PC-9 (cell line): ENCODE results near the gene NFATC4. TPM values are rescaled to one million over a fixed set of nuclear protein-coding genes. Genes with fewer than 3 reads are reported as not detected.

Experiments used
- BruUV-seq: library from RNA; stranded (reverse); fragments of 400-500 nt; replicated peaks from 2 replicates; lab custom pipeline; 2021; lab: Mats Ljungman, UMichigan
- CTCF ChIA-PET: fragments of 300-600 bp; sonication (Branson Sonifier 250); formaldehyde crosslinking; loops from one replicate; lab custom pipeline; 2022; ENCODE audit warnings: antibody characterized with exemption; lab: Charles Lee
- POLR2A ChIA-PET: fragments of 300-600 bp; sonication (Branson Sonifier 250); formaldehyde crosslinking; loops from one replicate; lab custom pipeline; 2022; ENCODE audit warnings: antibody characterized with exemption; ENCODE audit not compliant: unreplicated experiment; lab: Charles Lee
- DNase-seq, 2 experiments: peaks; one replicate each; pipeline versions ENCODE4 v3.0.0 to v3.0.0-alpha.2; 2015 to 2022; ENCODE audit warnings: mixed read lengths in 1 of 2
- H2AFZ ChIP-seq: fragments of 200-600 bp; sonication (generic); 2 replicates; pipeline ENCODE4 v1.8.1; 2017; ENCODE audit warnings: antibody characterized with exemption
- H3F3A ChIP-seq: fragments of 200-600 bp; sonication (generic); 2 replicates; pipeline ENCODE4 v1.8.1; 2017; ENCODE audit warnings: antibody characterized with exemption, mild to moderate bottlenecking, low read depth; ENCODE audit not compliant: insufficient read depth
- H3K27ac ChIP-seq: fragments of 200-600 bp; sonication (generic); 2 replicates; pipeline ENCODE4 v1.6.1; 2016; ENCODE audit warnings: mixed run types
- H3K27me3 ChIP-seq: fragments of 200-600 bp; sonication (generic); 2 replicates; pipeline ENCODE4 v1.6.1; 2016; ENCODE audit warnings: low read depth, mixed run types; ENCODE audit not compliant: insufficient read depth
- H3K36me3 ChIP-seq: fragments of 200-600 bp; sonication (generic); 2 replicates; pipeline ENCODE4 v1.6.1; 2016; ENCODE audit warnings: low read depth, mixed run types
- H3K4me1 ChIP-seq: fragments of 200-600 bp; sonication (generic); replicated peaks from 2 replicates; pipeline ENCODE4 v1.6.1; 2016; ENCODE audit warnings: mixed run types; ENCODE audit not compliant: insufficient read depth
- H3K4me2 ChIP-seq: fragments of 200-600 bp; sonication (generic); 2 replicates; pipeline ENCODE4 v1.6.1; 2017; ENCODE audit warnings: mixed run types
- H3K4me3 ChIP-seq: fragments of 200-600 bp; sonication (generic); 2 replicates; pipeline ENCODE4 v1.6.1; 2016; ENCODE audit warnings: mixed run types
- H3K79me2 ChIP-seq: fragments of 200-600 bp; sonication (generic); 2 replicates; pipeline ENCODE4 v1.6.1; 2017; ENCODE audit warnings: low read depth, mixed run types
- H3K9me2 ChIP-seq: fragments of 200-600 bp; sonication (generic); 2 replicates; pipeline ENCODE4 v1.8.1; 2017; ENCODE audit warnings: mild to moderate bottlenecking; ENCODE audit not compliant: insufficient read depth
- H3K9me3 ChIP-seq: fragments of 200-600 bp; sonication (generic); 2 replicates; pipeline ENCODE4 v1.8.1; 2016; ENCODE audit warnings: low read depth; ENCODE audit not compliant: insufficient read depth
- H4K20me1 ChIP-seq: fragments of 200-600 bp; sonication (generic); 2 replicates; pipeline ENCODE4 v1.8.1; 2017; ENCODE audit not compliant: insufficient read depth
- CTCF ChIP-seq: fragments of 200-600 bp; sonication (generic); conservative IDR thresholded peaks from 2 replicates; pipeline ENCODE4 v1.6.1; 2017; ENCODE audit warnings: mixed run types, antibody characterized with exemption, mild to moderate bottlenecking, moderate library complexity
- EZH2 ChIP-seq: fragments of 200-600 bp; sonication (generic); IDR thresholded peaks from 2 replicates; pipeline ENCODE4 v1.8.0; 2017; ENCODE audit warnings: antibody characterized with exemption, low read depth
- intact Hi-C: fragments of 100-400 bp; cut with micrococcal nuclease; formaldehyde crosslinking; loops from one replicate; pipeline ENCODE4 v1.10.0; 2022; ENCODE audit not compliant: unreplicated experiment
- total RNA-seq: library from RNA; stranded (reverse); gene quantifications from 2 replicates; pipeline ENCODE4 v1.2.3, GENCODE V29; 2021

Gene NFATC4
- total RNA-seq, 1 experiment from 2014 or later: 48.3 TPM

- Histone ChIP-seq H3K4me2 (no peak overlapping the region), H3K9me2 (no peaks in the 10 kb centered on the region), H4K20me1 (no peaks in the 10 kb centered on the region), H3K9me3 (no peaks in the 10 kb centered on the region), H3K4me3 (no peak overlapping the region), H3F3A (peaks cover 10% of the 10 kb centered on the region; the same call in 1 of the 2 replicates), H3K4me1 (peaks cover 7% of the 10 kb centered on the region), H3K27me3 (no peaks in the 10 kb centered on the region), H3K79me2 (no peaks in the 10 kb centered on the region), H2AFZ (no peak overlapping the region), H3K36me3 (no peaks in the 10 kb centered on the region), H3K27ac (no peak overlapping the region)
- TF ChIP-seq EZH2: no peak
- TF ChIP-seq CTCF: no peak
- intact Hi-C loops: no loop called here
- POLR2A ChIA-PET: no interaction called here
- no TSS peak for BruUV-seq
- CTCF ChIA-PET: no interaction called here
- DNase-seq: no peak
These were observed 6.7 kb upstream of the NFATC4 start for GRCh38 chr14:24361326-24361725.

DNA sequence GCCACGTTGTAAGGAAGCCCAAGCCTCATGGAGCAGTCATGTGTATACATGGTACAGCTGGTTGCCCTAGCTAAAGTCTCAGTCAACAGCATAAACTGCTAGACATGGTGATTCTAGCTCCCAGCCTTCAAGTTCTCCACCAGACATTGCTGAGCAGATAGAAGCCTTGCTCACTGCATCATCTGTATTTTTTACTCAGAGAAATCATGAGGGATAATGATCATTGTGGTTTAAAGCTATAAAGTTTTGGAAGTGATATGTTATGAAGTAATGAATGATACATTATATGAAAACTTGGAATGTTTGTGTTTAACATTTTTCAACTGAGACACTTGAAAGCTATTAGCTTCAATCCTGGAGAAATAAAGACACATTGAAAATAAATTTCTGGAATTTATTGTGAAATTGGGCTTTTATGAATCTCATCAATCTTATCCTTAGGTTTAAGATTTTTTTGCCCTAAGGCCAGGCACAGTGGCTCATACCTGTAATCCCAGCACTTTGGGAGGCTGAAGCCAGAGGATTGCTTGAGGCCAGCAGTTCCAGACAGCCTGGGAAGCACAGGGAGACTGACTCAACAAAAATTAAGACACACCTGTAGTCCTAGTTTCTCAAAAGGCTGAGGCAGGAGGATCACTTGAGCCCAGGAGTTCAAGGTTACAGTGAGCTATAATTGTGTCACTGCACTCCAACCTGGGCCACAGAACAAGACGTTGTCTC is 5.6 kb upstream of the NFATC4 start:
- intact Hi-C loops: no loop called here
- Histone ChIP-seq H3K36me3 (no peaks in the 10 kb centered on the region), H3K9me3 (no peaks in the 10 kb centered on the region), H3K4me3 (no peak overlapping the region), H3K4me1 (peaks cover 7% of the 10 kb centered on the region), H3K27ac (no peak overlapping the region), H3K4me2 (no peak overlapping the region), H3K27me3 (no peaks in the 10 kb centered on the region), H3K9me2 (no peaks in the 10 kb centered on the region), H4K20me1 (no peaks in the 10 kb centered on the region), H2AFZ (no peak overlapping the region), H3K79me2 (no peaks in the 10 kb centered on the region), H3F3A (peaks cover 10% of the 10 kb centered on the region; the same call in 1 of the 2 replicates)
- CTCF ChIA-PET: no interaction called here
- no TSS peak for BruUV-seq
- POLR2A ChIA-PET: no interaction called here
- no peak for TF ChIP-seq CTCF
- TF ChIP-seq EZH2: no peak
- no peak for DNase-seq

GRCh38 chr14:24363401-24363800 is 4.6 kb upstream of the NFATC4 start:
- ChIA-PET POLR2A (no interaction called here), CTCF (interaction anchor here (0.7 kb wide), 1 partner anchor 136 kb away, joined by 3 read pairs; no protein-coding TSS in a partner anchor)
- H3K4me3 ChIP-seq: no peak overlapping the region
- H3K27me3 ChIP-seq: no peaks in the 10 kb centered on the region
- no peaks in the 10 kb centered on the region for H3K79me2 ChIP-seq
- H3F3A ChIP-seq: peaks cover 10% of the 10 kb centered on the region; the same call in 1 of the 2 replicates
- DNase-seq: no peak
- BruUV-seq: no TSS peak
- H3K4me1 ChIP-seq: peaks cover 7% of the 10 kb centered on the region
- no peaks in the 10 kb centered on the region for H3K9me2 ChIP-seq
- H3K9me3 ChIP-seq: no peaks in the 10 kb centered on the region
- no peaks in the 10 kb centered on the region for H4K20me1 ChIP-seq
- no peaks in the 10 kb centered on the region for H3K36me3 ChIP-seq
- H3K4me2 ChIP-seq: no peak overlapping the region
- H3K27ac ChIP-seq: no peak overlapping the region
- no peak overlapping the region for H2AFZ ChIP-seq
- intact Hi-C loops: no loop called here
- TF ChIP-seq EZH2: no peak
- no peak for TF ChIP-seq CTCF
